Measurements from ENCODE around the gene WDR70.

- no peak for TF ChIP-seq CBFB (CRISPR knock-in tag; IDR thresholded peaks at IDR 0.05; ENCODE audit: low read depth)
- no peak for TF ChIP-seq HMGXB4 (CRISPR knock-in tag; IDR thresholded peaks at IDR 0.05)
- TF ChIP-seq CTCF (IDR thresholded peaks at IDR 0.05): no peak
- no peak for TF ChIP-seq ZBTB43 (CRISPR knock-in tag; IDR thresholded peaks at IDR 0.05)
- TF ChIP-seq ATF3 (CRISPR knock-in tag; conservative IDR thresholded peaks at IDR 0.05): no peak
- no peak for TF ChIP-seq CREB1 (CRISPR knock-in tag; IDR thresholded peaks at IDR 0.05)
- no peak for TF ChIP-seq USF2 (CRISPR knock-in tag; IDR thresholded peaks at IDR 0.05)
- TF ChIP-seq USF1 (CRISPR knock-in tag; IDR thresholded peaks at IDR 0.05): no peak
- TF ChIP-seq FOXK1 (CRISPR knock-in tag; IDR thresholded peaks at IDR 0.05): no peak
- TF ChIP-seq ZNF317 (CRISPR knock-in tag; IDR thresholded peaks at IDR 0.05; ENCODE audit: borderline replicate concordance, low read depth): no peak
- TF ChIP-seq ZNF416 (CRISPR knock-in tag; IDR thresholded peaks at IDR 0.05): no peak
Measured at GRCh38 chr5:37604290-37604689, 225.2 kb downstream of the WDR70 start.

Measured in WTC11 (cell line).